Measurements from ENCODE around the gene FAHD1. TPM values are rescaled to one million over a fixed set of nuclear protein-coding genes. Genes with fewer than 3 reads are reported as not detected.
A peak's percentile ranks its signal among the peaks of the same experiment; 100 is the strongest.

The FAHD1 gene
- total and polyA plus RNA-seq, 2 donors (not counting 1 experiment from before 2014, with no cell fraction given): 28.3 to 78.3 TPM

- Histone ChIP-seq H4K20me1 (ENCODE audit: control insufficient read depth, extremely low read depth, insufficient read depth, low read length) (no peaks in the 10 kb centered on the region), H2AFZ (ENCODE audit: low read length) (peak overlapping the region; percentile 59), H3K9ac (ENCODE audit: insufficient read depth, low read length) (no peak overlapping the region), H3K79me2 (ENCODE audit: control insufficient read depth, insufficient read depth, low read length) (no peaks in the 10 kb centered on the region), H3K4me3 (replicated peaks in 1 of 4; ENCODE audit: control extremely low read depth in 1 of 4, insufficient read depth in 1 of 4, low read depth in 3 of 4, low read length in 4 of 4) (no peak overlapping the region), H3K27me3 (ENCODE audit: control insufficient read depth, insufficient read depth, low read length) (no peaks in the 10 kb centered on the region), H3K27ac (ENCODE audit: insufficient read depth, low read length) (no peak overlapping the region), H3K9me3 (ENCODE audit: control insufficient read depth, insufficient read depth, low read depth, low read length) (no peaks in the 10 kb centered on the region), H3K4me1 (ENCODE audit: control insufficient read depth, extremely low read depth, insufficient read depth, low read length) (peaks cover 3% of the 10 kb centered on the region), H3K36me3 (ENCODE audit: control insufficient read depth, insufficient read depth, low read length) (peaks cover 10% of the 10 kb centered on the region), H3K4me2 (ENCODE audit: extremely low read depth, insufficient read depth, low read length) (no peak overlapping the region)
- DNase-seq (ENCODE audit: low read depth in 2 of 2): peak; percentile 71 to 89
- TF ChIP-seq CTCF (conservative IDR thresholded peaks at IDR 0.05 in 1 of 2, IDR thresholded peaks at IDR 0.05 in 1 of 2; ENCODE audit: low read depth in 1 of 2, low read length in 2 of 2) (peak; percentile 63 to 75), EZH2 (IDR thresholded peaks at IDR 0.05; ENCODE audit: low read length, missing control alignments) (no peak)
Observed at GRCh38 chr16:1812732-1813163, 14.3 kb upstream of the FAHD1 start.

- Histone ChIP-seq H3K4me3 (replicated peaks in 1 of 4; ENCODE audit: control extremely low read depth in 1 of 4, insufficient read depth in 1 of 4, low read depth in 3 of 4, low read length in 4 of 4) (no peak overlapping the region), H3K4me2 (ENCODE audit: extremely low read depth, insufficient read depth, low read length) (no peak overlapping the region), H2AFZ (ENCODE audit: low read length) (no peak overlapping the region), H3K9ac (ENCODE audit: insufficient read depth, low read length) (no peak overlapping the region), H3K9me3 (ENCODE audit: control insufficient read depth, insufficient read depth, low read depth, low read length) (no peaks in the 10 kb centered on the region), H3K36me3 (ENCODE audit: control insufficient read depth, insufficient read depth, low read length) (peaks cover 7% of the 10 kb centered on the region), H3K4me1 (ENCODE audit: control insufficient read depth, extremely low read depth, insufficient read depth, low read length) (peaks cover 3% of the 10 kb centered on the region), H3K27me3 (ENCODE audit: control insufficient read depth, insufficient read depth, low read length) (no peaks in the 10 kb centered on the region), H4K20me1 (ENCODE audit: control insufficient read depth, extremely low read depth, insufficient read depth, low read length) (no peaks in the 10 kb centered on the region), H3K79me2 (ENCODE audit: control insufficient read depth, insufficient read depth, low read length) (no peaks in the 10 kb centered on the region), H3K27ac (ENCODE audit: insufficient read depth, low read length) (no peak overlapping the region)
- no peak for TF ChIP-seq EZH2 (IDR thresholded peaks at IDR 0.05; ENCODE audit: low read length, missing control alignments)
- TF ChIP-seq CTCF (conservative IDR thresholded peaks at IDR 0.05 in 1 of 2, IDR thresholded peaks at IDR 0.05 in 1 of 2; ENCODE audit: low read depth in 1 of 2, low read length in 2 of 2): no peak
- DNase-seq (ENCODE audit: low read depth in 2 of 2): no peak
Observed at GRCh38 chr16:1815461-1815860, 11.5 kb upstream of the FAHD1 start.

GRCh38 chr16:1816396-1817275 lies 10.4 kb upstream of the FAHD1 start:
- H3K27ac ChIP-seq (ENCODE audit: insufficient read depth, low read length): no peak overlapping the region

More at GRCh38 chr16:1816396-1817275, 10.4 kb upstream of the FAHD1 start:
- H3K4me3 ChIP-seq (replicated peaks in 1 of 4; ENCODE audit: control extremely low read depth in 1 of 4, insufficient read depth in 1 of 4, low read depth in 3 of 4, low read length in 4 of 4): no peak overlapping the region
- no peak for DNase-seq (ENCODE audit: low read depth in 2 of 2)
- H2AFZ ChIP-seq (ENCODE audit: low read length): no peak overlapping the region
- no peaks in the 10 kb centered on the region for H3K9me3 ChIP-seq (ENCODE audit: control insufficient read depth, insufficient read depth, low read depth, low read length)
- peaks cover 3% of the 10 kb centered on the region for H3K4me1 ChIP-seq (ENCODE audit: control insufficient read depth, extremely low read depth, insufficient read depth, low read length)
- TF ChIP-seq EZH2 (IDR thresholded peaks at IDR 0.05; ENCODE audit: low read length, missing control alignments) (no peak), CTCF (conservative IDR thresholded peaks at IDR 0.05 in 1 of 2, IDR thresholded peaks at IDR 0.05 in 1 of 2; ENCODE audit: low read depth in 1 of 2, low read length in 2 of 2) (no peak)
- no peaks in the 10 kb centered on the region for H3K27me3 ChIP-seq (ENCODE audit: control insufficient read depth, insufficient read depth, low read length)
- H4K20me1 ChIP-seq (ENCODE audit: control insufficient read depth, extremely low read depth, insufficient read depth, low read length): no peaks in the 10 kb centered on the region
- no peak overlapping the region for H3K9ac ChIP-seq (ENCODE audit: insufficient read depth, low read length)
- H3K36me3 ChIP-seq (ENCODE audit: control insufficient read depth, insufficient read depth, low read length): peaks cover 10% of the 10 kb centered on the region
- H3K79me2 ChIP-seq (ENCODE audit: control insufficient read depth, insufficient read depth, low read length): no peaks in the 10 kb centered on the region
- no peak overlapping the region for H3K4me2 ChIP-seq (ENCODE audit: extremely low read depth, insufficient read depth, low read length)
